CD4-positive, alpha-beta T cell treated with Interleukin-4 for 4 hours (primary cell): ENCODE results near the gene SEC16A.

ENCODE experiments used
- DNase-seq: peaks from one replicate; pipeline ENCODE4 v3.0.0-alpha.2; 2020

Gene SEC16A

GRCh38 chr9:136484153-136485048 lies 1.6 kb upstream of the SEC16A start:
- no peak for DNase-seq

- peak; percentile 90 for DNase-seq
Observed at GRCh38 chr9:136483589-136484152, 831 bp upstream of the SEC16A start.

- peak; percentile 36 for DNase-seq
Observed at GRCh38 chr9:136482046-136482792, 621 bp downstream of the SEC16A start.

- DNase-seq, result no peak
Observed at GRCh38 chr9:136481558-136481957, 1.3 kb downstream of the SEC16A start.

- DNase-seq, result no peak
Observed at GRCh38 chr9:136476369-136477150, 6.3 kb downstream of the SEC16A start.

- DNase-seq, result no peak
Observed at GRCh38 chr9:136474974-136475865, 7.6 kb downstream of the SEC16A start.

GRCh38 chr9:136474021-136474640 lies 8.7 kb downstream of the SEC16A start:
- no peak for DNase-seq

GRCh38 chr9:136473354-136473721 lies 9.5 kb downstream of the SEC16A start:
- no peak for DNase-seq

- no peak for DNase-seq
Observed at GRCh38 chr9:136472640-136473353, 10.0 kb downstream of the SEC16A start.

- DNase-seq, result no peak
Observed at GRCh38 chr9:136471802-136472487, 10.9 kb downstream of the SEC16A start.

- no peak for DNase-seq
Observed at GRCh38 chr9:136470792-136471469, 11.9 kb downstream of the SEC16A start.

GRCh38 chr9:136470356-136470755 lies 12.5 kb downstream of the SEC16A start:
- no peak for DNase-seq

GRCh38 chr9:136467766-136468165 lies 15.1 kb downstream of the SEC16A start:
- DNase-seq, result no peak

GRCh38 chr9:136466155-136466541 lies 16.7 kb downstream of the SEC16A start:
- no peak for DNase-seq

- DNase-seq, result no peak
Observed at GRCh38 chr9:136465500-136466154, 17.2 kb downstream of the SEC16A start.

- DNase-seq, result no peak
Observed at GRCh38 chr9:136464241-136464640, 18.6 kb downstream of the SEC16A start.

- no peak for DNase-seq
Observed at GRCh38 chr9:136463578-136463977, 19.3 kb downstream of the SEC16A start.

GRCh38 chr9:136462664-136463063 lies 20.2 kb downstream of the SEC16A start:
- no peak for DNase-seq

- no peak for DNase-seq
Observed at GRCh38 chr9:136460772-136461325, 22.0 kb downstream of the SEC16A start.
